SK-N-SH treated with all-trans-retinoic acid at 6 μM for 48 hours (cell line): ENCODE data around the gene SLC2A4.

Experiments used
- ATAC-seq: fragments of 200-7000 bp; cut with Tn5 transposase; 3 replicates; pipeline ENCODE4 v1.9.1; 2020; ENCODE audit warnings: mild to moderate bottlenecking, moderate library complexity
- BACH2 ChIP-seq: fragments of 250-450 bp; sonication (Bioruptor Pico); IDR thresholded peaks from 2 replicates; pipeline ENCODE4 v1.9.0; 2021; ENCODE audit warnings: mild to moderate bottlenecking, borderline replicate concordance
- CSDC2 ChIP-seq: fragments of 250-450 bp; sonication (Bioruptor Pico); IDR thresholded peaks from 2 replicates; pipeline ENCODE4 v1.5.0; 2020; ENCODE audit warnings: mild to moderate bottlenecking, moderate library complexity
- ESRRG ChIP-seq: fragments of 250-450 bp; sonication (Bioruptor Pico); IDR thresholded peaks from 2 replicates; pipeline ENCODE4 v1.6.1; 2021; ENCODE audit warnings: mild to moderate bottlenecking
- GLIS3 ChIP-seq: fragments of 250-450 bp; sonication (Bioruptor Pico); IDR thresholded peaks from 2 replicates; pipeline ENCODE4 v1.5.0; 2020; ENCODE audit warnings: mild to moderate bottlenecking, moderate library complexity
- ISL1 ChIP-seq: fragments of 250-450 bp; sonication (Bioruptor Pico); IDR thresholded peaks from 2 replicates; pipeline ENCODE4 v2.1.2; 2022; ENCODE audit warnings: mild to moderate bottlenecking, moderate library complexity
- OSR1 ChIP-seq: fragments of 250-450 bp; sonication (Bioruptor Pico); IDR thresholded peaks from 2 replicates; pipeline ENCODE4 v1.8.0; 2022; ENCODE audit warnings: moderate library complexity, mild to moderate bottlenecking, inconsistent platforms
- PPARA ChIP-seq: fragments of 250-450 bp; sonication (Bioruptor Pico); IDR thresholded peaks from 2 replicates; pipeline ENCODE4 v1.5.0; 2020; ENCODE audit warnings: mild to moderate bottlenecking, borderline replicate concordance
- RARB ChIP-seq: fragments of 250-450 bp; sonication (Bioruptor Pico); IDR thresholded peaks from 2 replicates; pipeline ENCODE4 v1.8.0; 2021; ENCODE audit warnings: mild to moderate bottlenecking, moderate library complexity
- SNAI2 ChIP-seq: fragments of 250-450 bp; sonication (Bioruptor Pico); IDR thresholded peaks from 2 replicates; pipeline ENCODE4 v1.5.0; 2020; ENCODE audit warnings: mild to moderate bottlenecking, moderate library complexity
- TCF4 ChIP-seq: fragments of 250-450 bp; sonication (Bioruptor Pico); IDR thresholded peaks from 2 replicates; pipeline ENCODE4 v1.8.0; 2021; ENCODE audit warnings: mild to moderate bottlenecking, moderate library complexity, borderline replicate concordance
- TOX ChIP-seq: fragments of 250-450 bp; sonication (Bioruptor Pico); IDR thresholded peaks from 2 replicates; pipeline ENCODE4 v1.8.0; 2021; ENCODE audit warnings: mild to moderate bottlenecking, moderate library complexity, borderline replicate concordance
- ZC3H10 ChIP-seq: fragments of 250-450 bp; sonication (Bioruptor Pico); IDR thresholded peaks from 2 replicates; pipeline ENCODE4 v1.5.1; 2021; ENCODE audit warnings: mild to moderate bottlenecking, moderate library complexity
- ZFP3 ChIP-seq: fragments of 250-450 bp; sonication (Bioruptor Pico); IDR thresholded peaks from 2 replicates; pipeline ENCODE4 v1.5.0; 2020; ENCODE audit warnings: mild to moderate bottlenecking, moderate library complexity
- ZFP30 ChIP-seq: fragments of 450-650 bp; formaldehyde crosslinking; IDR thresholded peaks from 2 replicates; pipeline ENCODE4 v1.5.0; 2022; ENCODE audit warnings: mild to moderate bottlenecking, moderate library complexity
- ZNF565 ChIP-seq: fragments of 450-650 bp; formaldehyde crosslinking; conservative IDR thresholded peaks from 2 replicates; pipeline ENCODE4 v1.5.0; 2020; ENCODE audit warnings: low read depth, mild to moderate bottlenecking, moderate library complexity
- ZNF70 ChIP-seq: fragments of 450-650 bp; formaldehyde crosslinking; IDR thresholded peaks from 2 replicates; pipeline ENCODE4 v1.5.0; 2020; ENCODE audit warnings: mild to moderate bottlenecking, moderate library complexity
- ZNF8 ChIP-seq: fragments of 450-650 bp; formaldehyde crosslinking; IDR thresholded peaks from 2 replicates; pipeline ENCODE4 v1.5.0; 2020; ENCODE audit warnings: mild to moderate bottlenecking, moderate library complexity
- TF ChIP-seq, protein P1 (sequence below): fragments of 250-450 bp; sonication (Bioruptor Pico); IDR thresholded peaks from 2 replicates; pipeline ENCODE4 v1.5.1; 2020; ENCODE audit warnings: low read depth, mild to moderate bottlenecking, moderate library complexity
- TF ChIP-seq, protein P2 (sequence below): fragments of 250-450 bp; sonication (Bioruptor Pico); IDR thresholded peaks from 2 replicates; pipeline ENCODE4 v1.5.0; 2020; ENCODE audit warnings: mild to moderate bottlenecking, moderate library complexity
- TF ChIP-seq, protein P3 (sequence below): fragments of 250-450 bp; sonication (Bioruptor Pico); IDR thresholded peaks from 2 replicates; pipeline ENCODE4 v1.8.0; 2021; ENCODE audit warnings: low read depth, mild to moderate bottlenecking, moderate library complexity, borderline replicate concordance
- TF ChIP-seq, protein P4 (sequence below): fragments of 250-450 bp; sonication (Bioruptor Pico); IDR thresholded peaks from 2 replicates; pipeline ENCODE4 v1.8.0; 2020; ENCODE audit warnings: mild to moderate bottlenecking, moderate library complexity, borderline replicate concordance
- TF ChIP-seq, protein P5 (sequence below): fragments of 250-450 bp; sonication (Bioruptor Pico); IDR thresholded peaks from 2 replicates; pipeline ENCODE4 v1.5.1; 2021; ENCODE audit warnings: mild to moderate bottlenecking, moderate library complexity

SLC2A4 gene

DNA sequence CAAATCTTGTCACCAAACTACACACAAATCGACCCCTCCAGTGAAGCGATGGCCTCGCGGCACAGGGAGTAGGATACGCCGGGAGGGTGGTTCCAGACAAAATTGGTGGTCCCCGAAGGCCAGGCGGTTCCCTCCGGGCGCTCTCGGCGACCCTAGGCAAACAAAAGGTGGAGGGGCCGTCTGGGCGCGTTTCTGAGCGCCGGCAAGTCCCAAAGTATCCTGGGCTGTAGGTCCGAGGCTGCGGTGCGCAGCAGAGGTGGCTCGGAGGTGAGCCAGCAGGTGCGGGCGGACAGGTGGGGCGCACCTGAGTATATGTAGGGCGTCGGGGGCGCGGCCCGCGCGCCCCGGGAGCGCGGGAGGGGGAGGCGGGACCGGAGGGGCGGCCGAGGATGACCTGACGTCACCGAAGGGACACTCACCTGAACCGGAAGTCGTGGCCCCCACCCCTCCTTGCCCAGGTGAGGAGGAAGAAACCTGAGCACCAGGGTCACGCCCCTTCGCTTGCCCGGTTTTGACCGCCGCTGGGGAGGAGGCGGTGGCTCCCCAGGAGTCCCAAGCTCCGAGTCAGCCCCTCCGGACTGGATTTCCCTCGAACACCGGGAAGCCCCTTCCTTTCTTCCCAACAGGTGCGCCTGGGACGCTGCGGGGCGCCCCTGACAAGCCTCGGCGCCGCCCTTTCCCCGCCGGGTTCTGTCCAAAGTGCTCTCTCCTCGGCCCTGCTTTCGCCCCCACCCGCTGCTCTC lies 19.2 kb upstream of the SLC2A4 start, which contains the start of gene CLDN7:
CLDN7 (minus strand) TSS at position 287 of the 743 bp plus-strand sequence. CDS start 435 bp downstream, outside the sequence.
- no peak for TF ChIP-seq ISL1 (CRISPR knock-in tag)
- TF ChIP-seq CSDC2 (CRISPR knock-in tag): no peak
- TF ChIP-seq BACH2 (CRISPR knock-in tag): no peak
- no peak for TF ChIP-seq ZNF70 (CRISPR knock-in tag)
- TF ChIP-seq ZFP3: no peak
- TF ChIP-seq TCF4: no peak
- no peak for TF ChIP-seq ZNF8 (CRISPR knock-in tag)
- TF ChIP-seq ZNF565: no peak
- no peak for TF ChIP-seq ZFP30 (CRISPR knock-in tag)
- TF ChIP-seq PPARA (CRISPR knock-in tag): no peak
- TF ChIP-seq, protein P1, sequence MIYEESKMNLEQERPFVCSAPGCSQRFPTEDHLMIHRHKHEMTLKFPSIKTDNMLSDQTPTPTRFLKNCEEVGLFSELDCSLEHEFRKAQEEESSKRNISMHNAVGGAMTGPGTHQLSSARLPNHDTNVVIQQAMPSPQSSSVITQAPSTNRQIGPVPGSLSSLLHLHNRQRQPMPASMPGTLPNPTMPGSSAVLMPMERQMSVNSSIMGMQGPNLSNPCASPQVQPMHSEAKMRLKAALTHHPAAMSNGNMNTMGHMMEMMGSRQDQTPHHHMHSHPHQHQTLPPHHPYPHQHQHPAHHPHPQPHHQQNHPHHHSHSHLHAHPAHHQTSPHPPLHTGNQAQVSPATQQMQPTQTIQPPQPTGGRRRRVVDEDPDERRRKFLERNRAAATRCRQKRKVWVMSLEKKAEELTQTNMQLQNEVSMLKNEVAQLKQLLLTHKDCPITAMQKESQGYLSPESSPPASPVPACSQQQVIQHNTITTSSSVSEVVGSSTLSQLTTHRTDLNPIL (CRISPR knock-in tag): no peak
- TF ChIP-seq, protein P2, sequence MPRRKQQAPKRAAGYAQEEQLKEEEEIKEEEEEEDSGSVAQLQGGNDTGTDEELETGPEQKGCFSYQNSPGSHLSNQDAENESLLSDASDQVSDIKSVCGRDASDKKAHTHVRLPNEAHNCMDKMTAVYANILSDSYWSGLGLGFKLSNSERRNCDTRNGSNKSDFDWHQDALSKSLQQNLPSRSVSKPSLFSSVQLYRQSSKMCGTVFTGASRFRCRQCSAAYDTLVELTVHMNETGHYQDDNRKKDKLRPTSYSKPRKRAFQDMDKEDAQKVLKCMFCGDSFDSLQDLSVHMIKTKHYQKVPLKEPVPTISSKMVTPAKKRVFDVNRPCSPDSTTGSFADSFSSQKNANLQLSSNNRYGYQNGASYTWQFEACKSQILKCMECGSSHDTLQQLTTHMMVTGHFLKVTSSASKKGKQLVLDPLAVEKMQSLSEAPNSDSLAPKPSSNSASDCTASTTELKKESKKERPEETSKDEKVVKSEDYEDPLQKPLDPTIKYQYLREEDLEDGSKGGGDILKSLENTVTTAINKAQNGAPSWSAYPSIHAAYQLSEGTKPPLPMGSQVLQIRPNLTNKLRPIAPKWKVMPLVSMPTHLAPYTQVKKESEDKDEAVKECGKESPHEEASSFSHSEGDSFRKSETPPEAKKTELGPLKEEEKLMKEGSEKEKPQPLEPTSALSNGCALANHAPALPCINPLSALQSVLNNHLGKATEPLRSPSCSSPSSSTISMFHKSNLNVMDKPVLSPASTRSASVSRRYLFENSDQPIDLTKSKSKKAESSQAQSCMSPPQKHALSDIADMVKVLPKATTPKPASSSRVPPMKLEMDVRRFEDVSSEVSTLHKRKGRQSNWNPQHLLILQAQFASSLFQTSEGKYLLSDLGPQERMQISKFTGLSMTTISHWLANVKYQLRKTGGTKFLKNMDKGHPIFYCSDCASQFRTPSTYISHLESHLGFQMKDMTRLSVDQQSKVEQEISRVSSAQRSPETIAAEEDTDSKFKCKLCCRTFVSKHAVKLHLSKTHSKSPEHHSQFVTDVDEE (CRISPR knock-in tag): no peak
- no peak for TF ChIP-seq ESRRG
- no peak for TF ChIP-seq TOX (CRISPR knock-in tag)
- TF ChIP-seq, protein P3, sequence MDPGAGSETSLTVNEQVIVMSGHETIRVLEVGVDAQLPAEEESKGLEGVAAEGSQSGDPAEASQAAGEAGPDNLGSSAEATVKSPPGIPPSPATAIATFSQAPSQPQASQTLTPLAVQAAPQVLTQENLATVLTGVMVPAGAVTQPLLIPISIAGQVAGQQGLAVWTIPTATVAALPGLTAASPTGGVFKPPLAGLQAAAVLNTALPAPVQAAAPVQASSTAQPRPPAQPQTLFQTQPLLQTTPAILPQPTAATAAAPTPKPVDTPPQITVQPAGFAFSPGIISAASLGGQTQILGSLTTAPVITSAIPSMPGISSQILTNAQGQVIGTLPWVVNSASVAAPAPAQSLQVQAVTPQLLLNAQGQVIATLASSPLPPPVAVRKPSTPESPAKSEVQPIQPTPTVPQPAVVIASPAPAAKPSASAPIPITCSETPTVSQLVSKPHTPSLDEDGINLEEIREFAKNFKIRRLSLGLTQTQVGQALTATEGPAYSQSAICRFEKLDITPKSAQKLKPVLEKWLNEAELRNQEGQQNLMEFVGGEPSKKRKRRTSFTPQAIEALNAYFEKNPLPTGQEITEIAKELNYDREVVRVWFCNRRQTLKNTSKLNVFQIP (CRISPR knock-in tag): no peak
- TF ChIP-seq, protein P4, sequence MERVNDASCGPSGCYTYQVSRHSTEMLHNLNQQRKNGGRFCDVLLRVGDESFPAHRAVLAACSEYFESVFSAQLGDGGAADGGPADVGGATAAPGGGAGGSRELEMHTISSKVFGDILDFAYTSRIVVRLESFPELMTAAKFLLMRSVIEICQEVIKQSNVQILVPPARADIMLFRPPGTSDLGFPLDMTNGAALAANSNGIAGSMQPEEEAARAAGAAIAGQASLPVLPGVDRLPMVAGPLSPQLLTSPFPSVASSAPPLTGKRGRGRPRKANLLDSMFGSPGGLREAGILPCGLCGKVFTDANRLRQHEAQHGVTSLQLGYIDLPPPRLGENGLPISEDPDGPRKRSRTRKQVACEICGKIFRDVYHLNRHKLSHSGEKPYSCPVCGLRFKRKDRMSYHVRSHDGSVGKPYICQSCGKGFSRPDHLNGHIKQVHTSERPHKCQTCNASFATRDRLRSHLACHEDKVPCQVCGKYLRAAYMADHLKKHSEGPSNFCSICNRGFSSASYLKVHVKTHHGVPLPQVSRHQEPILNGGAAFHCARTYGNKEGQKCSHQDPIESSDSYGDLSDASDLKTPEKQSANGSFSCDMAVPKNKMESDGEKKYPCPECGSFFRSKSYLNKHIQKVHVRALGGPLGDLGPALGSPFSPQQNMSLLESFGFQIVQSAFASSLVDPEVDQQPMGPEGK (CRISPR knock-in tag): no peak
- TF ChIP-seq, protein P5, sequence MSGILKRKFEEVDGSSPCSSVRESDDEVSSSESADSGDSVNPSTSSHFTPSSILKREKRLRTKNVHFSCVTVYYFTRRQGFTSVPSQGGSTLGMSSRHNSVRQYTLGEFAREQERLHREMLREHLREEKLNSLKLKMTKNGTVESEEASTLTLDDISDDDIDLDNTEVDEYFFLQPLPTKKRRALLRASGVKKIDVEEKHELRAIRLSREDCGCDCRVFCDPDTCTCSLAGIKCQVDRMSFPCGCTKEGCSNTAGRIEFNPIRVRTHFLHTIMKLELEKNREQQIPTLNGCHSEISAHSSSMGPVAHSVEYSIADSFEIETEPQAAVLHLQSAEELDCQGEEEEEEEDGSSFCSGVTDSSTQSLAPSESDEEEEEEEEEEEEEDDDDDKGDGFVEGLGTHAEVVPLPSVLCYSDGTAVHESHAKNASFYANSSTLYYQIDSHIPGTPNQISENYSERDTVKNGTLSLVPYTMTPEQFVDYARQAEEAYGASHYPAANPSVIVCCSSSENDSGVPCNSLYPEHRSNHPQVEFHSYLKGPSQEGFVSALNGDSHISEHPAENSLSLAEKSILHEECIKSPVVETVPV (CRISPR knock-in tag): no peak
- TF ChIP-seq GLIS3 (CRISPR knock-in tag): no peak
- no peak for TF ChIP-seq OSR1
- no peak for TF ChIP-seq ZC3H10 (CRISPR knock-in tag)
- TF ChIP-seq, all 23 proteins: peak for 0
- no peak for ATAC-seq

DNA sequence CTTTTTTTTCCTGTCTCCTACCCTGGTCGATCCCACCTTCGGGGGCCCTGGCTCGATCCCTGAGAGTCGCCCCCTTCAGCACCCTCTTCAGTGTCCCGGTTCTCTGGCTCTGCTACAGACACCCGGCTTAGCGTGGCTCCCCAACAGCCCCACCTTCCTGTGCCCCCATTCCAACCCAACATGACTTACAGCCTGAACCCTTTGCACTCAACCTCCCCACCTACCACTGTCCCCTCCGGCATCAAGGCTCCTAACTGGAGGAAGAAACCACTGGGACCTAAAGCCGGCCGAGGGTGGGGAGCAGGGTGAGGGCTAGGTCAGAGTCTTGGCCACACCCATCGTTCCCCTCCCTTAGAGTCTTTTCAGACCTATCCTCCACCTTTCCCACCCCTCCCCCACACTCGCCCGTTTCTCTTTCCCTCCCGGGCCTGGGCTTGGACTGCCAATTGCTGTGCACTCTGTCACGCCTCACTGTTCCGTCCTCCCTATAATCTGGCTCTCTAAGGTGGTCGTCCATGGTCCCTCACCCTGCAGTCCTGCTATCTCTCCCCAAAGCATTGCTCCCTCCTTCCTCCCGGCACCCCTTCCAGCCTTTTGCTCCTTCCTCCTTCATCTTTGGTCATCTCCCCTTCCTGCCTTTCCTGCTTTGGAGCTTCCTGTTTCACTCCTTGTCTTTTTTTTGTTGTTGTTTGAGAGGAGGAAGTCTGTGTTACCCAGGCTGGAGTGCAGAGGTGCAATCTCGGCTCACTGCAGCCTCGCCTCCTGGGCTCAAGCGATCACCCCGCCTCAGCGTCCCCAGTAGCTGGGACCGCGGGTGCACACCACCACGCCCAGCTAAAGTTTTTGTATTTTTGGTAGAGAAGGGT lies 18.4 kb upstream of the SLC2A4 start:
- no peak; the same call in 2 of the 3 replicates for ATAC-seq
- TF ChIP-seq, protein P1 (CRISPR knock-in tag): no peak
- TF ChIP-seq ISL1 (CRISPR knock-in tag) (no peak), TOX (CRISPR knock-in tag) (no peak), ZNF565 (no peak), RARB (CRISPR knock-in tag) (no peak), SNAI2 (CRISPR knock-in tag) (no peak), ZFP30 (CRISPR knock-in tag) (no peak), ESRRG (no peak), OSR1 (no peak), BACH2 (CRISPR knock-in tag) (no peak)
- TF ChIP-seq, protein P5 (CRISPR knock-in tag): no peak
- TF ChIP-seq, protein P4 (CRISPR knock-in tag): no peak
